ENCODE measurements around the gene ZNF317.
"Not testable (repeated sequence)": the region's sequence is repeated elsewhere in the genome, so short reads cannot be mapped to it uniquely, and the experiment has no call there.

Gene ZNF317

GRCh38 chr19:9175326-9175725 lies 35.1 kb downstream of the ZNF317 start:
- DNase-seq (ENCODE audit: low spot score): no peak

- DNase-seq (ENCODE audit: low spot score): no peak
Measured at GRCh38 chr19:9178901-9179300, 38.7 kb downstream of the ZNF317 start, which contains the start of gene OR7D2. TSS of gene OR7D2 (plus strand) at chr19:9178979. CDS start at chr19:9185782, 6,803 bp downstream.

- DNase-seq (ENCODE audit: low spot score): no peak
Measured at GRCh38 chr19:9183000-9183399, 42.8 kb downstream of the ZNF317 start.

- no peak for DNase-seq (ENCODE audit: low spot score)
Measured at GRCh38 chr19:9187191-9187590, 47.0 kb downstream of the ZNF317 start.

- DNase-seq (ENCODE audit: low spot score): no peak
Measured at GRCh38 chr19:9189535-9189934, 49.3 kb downstream of the ZNF317 start.

- DNase-seq (ENCODE audit: low spot score): not testable (repeated sequence)
Measured at GRCh38 chr19:9198044-9198443, 57.8 kb downstream of the ZNF317 start.

GRCh38 chr19:9205501-9206113 lies 65.4 kb downstream of the ZNF317 start:
- peak; percentile 62 for DNase-seq (ENCODE audit: low spot score)

All from activated CD4-positive, alpha-beta T cell treated with anti-CD3 and anti-CD28 coated beads, Interleukin-2, Interleukin-4, amounts not matched to agents 100 ng/mL and 50 ng/mL, durations not matched to agents 16 hours and 8 hours (primary cell).